Testis (tissue), 3 donors: ENCODE data around the gene MLNR. TPM values are rescaled to one million over a fixed set of nuclear protein-coding genes. Genes with fewer than 3 reads are reported as not detected.

Experiments
- DNase-seq: peaks from one replicate; pipeline ENCODE4 v3.0.0-alpha.2; 2019
- H3K27ac ChIP-seq, 2 donors: fragments of 200-600 bp; sonication (generic); one replicate each; pipeline ENCODE4 v1.5.1; 2019
- H3K27me3 ChIP-seq: fragments of 200-600 bp; sonication (generic); one replicate; pipeline ENCODE4 v1.5.1; 2019
- H3K36me3 ChIP-seq: fragments of 200-600 bp; sonication (generic); one replicate; pipeline ENCODE4 v1.5.1; 2017; ENCODE audit warnings: low read depth; ENCODE audit errors: missing control alignments
- H3K4me1 ChIP-seq: fragments of 200-600 bp; sonication (generic); one replicate; pipeline ENCODE4 v1.5.1; 2019
- H3K4me3 ChIP-seq, 2 donors: fragments of 200-600 bp; sonication (generic); one replicate each; pipeline ENCODE4 v1.5.1; 2017 to 2019
- H3K9me3 ChIP-seq: fragments of 200-600 bp; sonication (generic); one replicate; pipeline ENCODE4 v1.5.1; 2017
- CTCF ChIP-seq, 3 experiments: fragments of 450-650 bp in 2 of 3; fragments of 200-600 bp in 1 of 3; sonication (generic) in 1 of 3; IDR thresholded peaks; one replicate each; pipeline ENCODE4 v1.5.1; 2016 to 2019; ENCODE audit warnings: antibody characterized with exemption in 3 of 3, mild to moderate bottlenecking in 2 of 3, moderate library complexity in 1 of 3
- POLR2A ChIP-seq: fragments of 450-650 bp; IDR thresholded peaks from one replicate; pipeline ENCODE4 v1.6.1; 2017; ENCODE audit warnings: antibody characterized with exemption, mild to moderate bottlenecking, moderate library complexity
- WGBS, 2 donors: methylation state at CpG; one replicate each; pipeline ENCODE4 v1.1.5; 2018; 5-methylcytosine and 5-hydroxymethylcytosine counted together
- intact Hi-C: fragments of 100-400 bp; cut with DNase I; formaldehyde crosslinking; loops from one replicate; pipeline ENCODE4 v1.15.1; 2023; ENCODE audit warnings: low total_unique reads
- polyA plus RNA-seq: library from polyadenylated mRNA; stranded (reverse); fragments of 350-450 nt; fragmentation: Illumina TruSeq; extraction: RNeasy Lipid Tissue Mini Kit (QIAGEN cat#74804); gene quantifications from one replicate; pipeline ENCODE4 v1.2.3, GENCODE V29; 2014; ENCODE audit warnings: low read depth, low replicate concordance; ENCODE audit not compliant: insufficient read depth
- small RNA-seq, 2 donors: library from RNA; depleted of rRNA; stranded (forward); fragments of <200 nt; gene quantifications; one replicate each; pipeline ENCODE3, GENCODE V24; 2016
- total RNA-seq, 2 donors: library from RNA; depleted of rRNA; stranded (reverse); fragments of >200 nt; gene quantifications; one replicate each; pipeline ENCODE4 v1.2.3, GENCODE V29; 2016

MLNR gene
- total and polyA plus RNA-seq, 3 donors from 2014 or later: 2.0 TPM; not detected in 2

GRCh38 chr13:49259586-49259985 lies 39.4 kb downstream of the MLNR start:
- intact Hi-C loops: no loop called here
- H3K36me3 ChIP-seq: no peaks in the 10 kb centered on the region
- H3K27ac ChIP-seq: peak overlapping the region in 1 of 2 donors; percentile 5

GRCh38 chr13:49262634-49263033 lies 42.5 kb downstream of the MLNR start:
- H3K27ac ChIP-seq: no peak overlapping the region
- no peak for DNase-seq
- no peaks in the 10 kb centered on the region for H3K36me3 ChIP-seq
- no peaks in the 10 kb centered on the region for H3K27me3 ChIP-seq
- no peaks in the 10 kb centered on the region for H3K9me3 ChIP-seq
- intact Hi-C loops: no loop called here
- WGBS, 2 donors: 85 to 94% methylated on average over 6 of the region's 6 CpGs
- H3K4me3 ChIP-seq: no peak overlapping the region
- no peak for TF ChIP-seq CTCF (IDR thresholded peaks at IDR 0.05)
- no peak for TF ChIP-seq POLR2A
- no peaks in the 10 kb centered on the region for H3K4me1 ChIP-seq

More at GRCh38 chr13:49259586-49259985, 39.4 kb downstream of the MLNR start:
- no peaks in the 10 kb centered on the region for H3K4me1 ChIP-seq
- no peaks in the 10 kb centered on the region for H3K9me3 ChIP-seq
- peak; percentile 75 for DNase-seq
- no peaks in the 10 kb centered on the region for H3K27me3 ChIP-seq
- no peak overlapping the region for H3K4me3 ChIP-seq
- WGBS, 2 donors: 71% methylated on average over 6 of the region's 6 CpGs
- TF ChIP-seq CTCF (IDR thresholded peaks at IDR 0.05) (no peak), POLR2A (no peak)

- DNase-seq: no peak
- TF ChIP-seq POLR2A (no peak), CTCF (IDR thresholded peaks at IDR 0.05) (no peak)
- no peak overlapping the region for H3K4me3 ChIP-seq
- intact Hi-C loops: no loop called here
- H3K27ac ChIP-seq: no peak overlapping the region
- no peaks in the 10 kb centered on the region for H3K4me1 ChIP-seq
- H3K36me3 ChIP-seq: no peaks in the 10 kb centered on the region
- H3K27me3 ChIP-seq: no peaks in the 10 kb centered on the region
- H3K9me3 ChIP-seq: no peaks in the 10 kb centered on the region
- 75 to 85% methylated on average over 2 of the region's 2 CpGs for WGBS, 2 donors
Measured at GRCh38 chr13:49265822-49266221, 45.7 kb downstream of the MLNR start.

- intact Hi-C loops: no loop called here
- Histone ChIP-seq H3K27me3 (no peaks in the 10 kb centered on the region), H3K36me3 (no peaks in the 10 kb centered on the region), H3K4me3 (no peak overlapping the region), H3K9me3 (no peaks in the 10 kb centered on the region), H3K4me1 (no peaks in the 10 kb centered on the region), H3K27ac (no peak overlapping the region)
- DNase-seq: no peak
- TF ChIP-seq POLR2A: no peak
- TF ChIP-seq CTCF (IDR thresholded peaks at IDR 0.05): no peak
- WGBS, 2 donors: 36 to 39% methylated on average over 1 of the region's 1 CpG
Measured at GRCh38 chr13:49271264-49271663, 51.1 kb downstream of the MLNR start.

Small RNAs within 50 kb of the gene (small RNA-seq; reads per million reads assigned to genes)
- 0 reads per million in 2 donors for gene COX7CP1

Other genes starting within 250 kb of the MLNR start
- 10 to 100 TPM; 75.0 to 77.3 TPM for gene FNDC3A, start 244.4 kb upstream of the MLNR start, total RNA-seq
- 52.5 TPM for gene FNDC3A, start 244.4 kb upstream of the MLNR start, polyA plus RNA-seq
- gene CDADC1, start 27.6 kb downstream of the MLNR start, total RNA-seq: 10 to 100 TPM; 18.5 to 33.2 TPM
- gene CDADC1, start 27.6 kb downstream of the MLNR start, polyA plus RNA-seq: 32.5 TPM
- 10 to 100 TPM; 23.2 to 26.0 TPM for gene CAB39L, start 223.7 kb downstream of the MLNR start, total RNA-seq
- 46.9 TPM for gene CAB39L, start 223.7 kb downstream of the MLNR start, polyA plus RNA-seq
- 10 to 100 TPM; 29.3 to 33.7 TPM for gene SETDB2, start 223.9 kb downstream of the MLNR start, total RNA-seq
- gene SETDB2, start 223.9 kb downstream of the MLNR start, polyA plus RNA-seq: 19.0 TPM